Caco-2 (cell line): ENCODE measurements around the gene TCF3. TPM values are rescaled to one million over a fixed set of nuclear protein-coding genes. Genes with fewer than 3 reads are reported as not detected.

Experiments
- BruUV-seq: library from RNA; stranded (reverse); fragments of 400-500 nt; replicated peaks from 2 replicates; lab custom pipeline; 2021; lab: Mats Ljungman, UMichigan
- CTCF ChIA-PET: fragments of 300-600 bp; sonication (Branson Sonifier 250); formaldehyde crosslinking; loops from one replicate; lab custom pipeline; 2022; ENCODE audit warnings: antibody characterized with exemption; lab: Charles Lee
- POLR2A ChIA-PET: fragments of 300-600 bp; sonication (Branson Sonifier 250); formaldehyde crosslinking; loops from one replicate; lab custom pipeline; 2022; ENCODE audit warnings: antibody characterized with exemption; lab: Charles Lee
- DNase-seq, 2 experiments: peaks; one replicate each; pipeline versions ENCODE4 v3.0.0 to v3.0.0-alpha.2; 2020 to 2022
- H3K27me3 ChIP-seq: replicated peaks from 2 replicates; pipeline ENCODE4 v1.6.0; 2011; ENCODE audit warnings: low read length; ENCODE audit not compliant: control insufficient read depth, insufficient read depth
- H3K36me3 ChIP-seq: 2 replicates; pipeline ENCODE4 v1.5.1; 2011; ENCODE audit warnings: low read length; ENCODE audit not compliant: control insufficient read depth, insufficient read depth
- H3K4me1 ChIP-seq: fragments of 250-450 bp; sonication (Bioruptor Pico); 2 replicates; pipeline ENCODE4 v1.5.1; 2020; ENCODE audit warnings: mild to moderate bottlenecking
- H3K4me3 ChIP-seq: 2 replicates; pipeline ENCODE4 v1.5.1; 2011; ENCODE audit warnings: low read depth, mild to moderate bottlenecking, control low read depth, low read length
- H3K9me3 ChIP-seq: fragments of 250-450 bp; sonication (Bioruptor Pico); 2 replicates; pipeline ENCODE4 v1.5.1; 2020; ENCODE audit warnings: mild to moderate bottlenecking, moderate library complexity
- H3K27ac Mint-ChIP-seq: one replicate; pipeline ENCODE4 v1.8.0; 2022; ENCODE audit warnings: mixed read lengths; ENCODE audit not compliant: unreplicated experiment
- H3K27me3 Mint-ChIP-seq: one replicate; pipeline ENCODE4 v1.8.0; 2022; ENCODE audit warnings: mixed read lengths; ENCODE audit not compliant: insufficient read depth, unreplicated experiment
- H3K36me3 Mint-ChIP-seq: one replicate; pipeline ENCODE4 v1.8.0; 2022; ENCODE audit warnings: mild to moderate bottlenecking, mixed read lengths; ENCODE audit not compliant: insufficient read depth, unreplicated experiment
- H3K4me1 Mint-ChIP-seq: one replicate; pipeline ENCODE4 v1.8.0; 2022; ENCODE audit warnings: low read depth, mixed read lengths; ENCODE audit not compliant: unreplicated experiment
- H3K4me3 Mint-ChIP-seq: one replicate; pipeline ENCODE4 v1.8.0; 2022; ENCODE audit warnings: mild to moderate bottlenecking, moderate library complexity, mixed read lengths; ENCODE audit not compliant: unreplicated experiment
- H3K9me3 Mint-ChIP-seq: one replicate; pipeline ENCODE4 v1.8.0; 2022; ENCODE audit warnings: mixed read lengths; ENCODE audit not compliant: unreplicated experiment
- intact Hi-C: fragments of 100-400 bp; cut with micrococcal nuclease; formaldehyde crosslinking; loops from one replicate; pipeline ENCODE4 v1.10.0; 2022; ENCODE audit not compliant: unreplicated experiment
- total RNA-seq: library from RNA; stranded (reverse); gene quantifications from 2 replicates; pipeline ENCODE4 v1.2.3, GENCODE V29; 2022
- TF ChIP-seq, protein P1 (sequence below), 2 experiments: fragments of 200-600 bp in 1 of 2; IDR thresholded peaks; 1 replicate in 1 of 2; 2 replicates in 1 of 2; pipeline versions ENCODE4 v1.5.1 to v1.8.0; 2011 to 2022; ENCODE audit warnings: antibody characterized with exemption in 1 of 2, control low read depth in 1 of 2, inconsistent platforms in 1 of 2, low read depth in 1 of 2, low read length in 1 of 2, mild to moderate bottlenecking in 1 of 2, moderate library complexity in 1 of 2; ENCODE audit not compliant: insufficient read depth in 1 of 2, severe bottlenecking in 1 of 2, unreplicated experiment in 1 of 2

The TCF3 gene
- total RNA-seq, 1 experiment from 2014 or later: 147 TPM

DNA sequence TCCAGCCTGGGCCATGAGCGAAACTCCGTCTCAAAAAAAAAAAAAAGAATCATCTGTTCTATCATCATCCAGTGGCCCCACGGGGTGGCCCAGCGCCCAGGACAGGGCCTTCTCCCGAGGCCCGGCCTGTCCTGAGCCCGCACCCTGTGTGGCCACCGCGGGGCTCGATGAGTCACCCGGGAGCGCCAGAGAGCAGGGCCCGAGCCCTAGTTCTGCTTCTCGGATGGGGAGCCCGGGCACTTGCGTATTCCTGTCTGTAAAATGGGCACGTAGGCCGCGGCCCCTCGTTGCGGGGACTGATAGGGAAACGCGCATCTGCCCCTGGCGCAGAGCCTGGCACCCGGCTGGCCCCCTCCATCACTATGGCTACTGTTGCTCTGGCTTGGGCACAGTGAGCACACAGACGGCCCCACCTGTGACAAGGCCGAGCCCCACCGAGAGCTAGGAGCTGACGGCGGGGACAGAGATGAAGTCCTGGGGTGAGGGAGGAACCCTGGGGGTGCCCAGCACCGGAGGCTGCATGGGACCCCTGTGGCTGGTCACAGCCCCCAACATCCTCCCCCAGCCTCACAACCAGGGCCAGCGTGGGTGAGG is 25.9 kb downstream of the TCF3 start:
- H3K36me3 ChIP-seq: peaks cover 2% of the 10 kb centered on the region
- CTCF ChIA-PET: interaction anchor here (0.6 kb wide), 1 partner anchor 25 kb away, joined by 3 read pairs; no protein-coding TSS in a partner anchor
- no peaks in the 10 kb centered on the region for H3K4me1 ChIP-seq
- Mint-ChIP-seq H3K9me3 (no peaks in the 10 kb centered on the region), H3K27ac (no peak overlapping the region), H3K36me3 (peaks cover 31% of the 10 kb centered on the region), H3K4me3 (no peak overlapping the region), H3K27me3 (no peaks in the 10 kb centered on the region), H3K4me1 (no peaks in the 10 kb centered on the region)
- DNase-seq: no peak
- BruUV-seq: no TSS peak
- TF ChIP-seq, protein P1, sequence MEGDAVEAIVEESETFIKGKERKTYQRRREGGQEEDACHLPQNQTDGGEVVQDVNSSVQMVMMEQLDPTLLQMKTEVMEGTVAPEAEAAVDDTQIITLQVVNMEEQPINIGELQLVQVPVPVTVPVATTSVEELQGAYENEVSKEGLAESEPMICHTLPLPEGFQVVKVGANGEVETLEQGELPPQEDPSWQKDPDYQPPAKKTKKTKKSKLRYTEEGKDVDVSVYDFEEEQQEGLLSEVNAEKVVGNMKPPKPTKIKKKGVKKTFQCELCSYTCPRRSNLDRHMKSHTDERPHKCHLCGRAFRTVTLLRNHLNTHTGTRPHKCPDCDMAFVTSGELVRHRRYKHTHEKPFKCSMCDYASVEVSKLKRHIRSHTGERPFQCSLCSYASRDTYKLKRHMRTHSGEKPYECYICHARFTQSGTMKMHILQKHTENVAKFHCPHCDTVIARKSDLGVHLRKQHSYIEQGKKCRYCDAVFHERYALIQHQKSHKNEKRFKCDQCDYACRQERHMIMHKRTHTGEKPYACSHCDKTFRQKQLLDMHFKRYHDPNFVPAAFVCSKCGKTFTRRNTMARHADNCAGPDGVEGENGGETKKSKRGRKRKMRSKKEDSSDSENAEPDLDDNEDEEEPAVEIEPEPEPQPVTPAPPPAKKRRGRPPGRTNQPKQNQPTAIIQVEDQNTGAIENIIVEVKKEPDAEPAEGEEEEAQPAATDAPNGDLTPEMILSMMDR (IDR thresholded peaks at IDR 0.05; ENCODE audit: insufficient read depth in 1 of 2, low read depth in 1 of 2, low read length in 1 of 2, severe bottlenecking in 1 of 2, unreplicated experiment in 1 of 2): no peak
- POLR2A ChIA-PET: no interaction called here
- no peaks in the 10 kb centered on the region for H3K9me3 ChIP-seq
- no peak overlapping the region for H3K4me3 ChIP-seq
- intact Hi-C loops: no loop called here
- H3K27me3 ChIP-seq: no peaks in the 10 kb centered on the region

DNA sequence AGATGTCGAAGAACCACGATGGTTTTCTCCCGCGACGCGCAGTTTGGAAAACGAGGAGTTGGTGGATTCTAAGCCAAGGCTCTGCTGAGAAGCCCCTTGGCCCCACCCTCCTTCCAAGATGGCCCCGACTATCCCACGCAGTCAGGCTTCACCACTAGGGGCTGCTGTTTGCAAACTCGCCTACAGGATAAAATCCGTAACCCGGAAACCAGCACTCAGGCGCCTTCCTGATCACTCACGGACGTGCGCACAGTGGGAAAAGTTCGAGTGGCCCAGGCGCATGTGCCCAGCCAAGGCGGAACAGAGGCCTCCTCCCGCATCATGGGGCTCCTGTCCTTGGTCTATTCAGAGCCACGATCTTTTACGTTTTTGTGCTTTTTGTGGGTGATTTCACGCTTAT is 28.0 kb downstream of the TCF3 start:
- Mint-ChIP-seq H3K27ac (no peak overlapping the region), H3K4me1 (no peaks in the 10 kb centered on the region), H3K36me3 (peaks cover 42% of the 10 kb centered on the region), H3K27me3 (no peaks in the 10 kb centered on the region), H3K4me3 (no peak overlapping the region), H3K9me3 (no peaks in the 10 kb centered on the region)
- DNase-seq: peak; percentile 61 to 63
- H3K4me1 ChIP-seq: no peaks in the 10 kb centered on the region
- ChIA-PET POLR2A (no interaction called here), CTCF (no interaction called here)
- no peak overlapping the region for H3K4me3 ChIP-seq
- TF ChIP-seq, protein P1 (IDR thresholded peaks at IDR 0.05; ENCODE audit: insufficient read depth in 1 of 2, low read depth in 1 of 2, low read length in 1 of 2, severe bottlenecking in 1 of 2, unreplicated experiment in 1 of 2): peak; percentile 48 to 62
- intact Hi-C loops: no loop called here
- no peaks in the 10 kb centered on the region for H3K9me3 ChIP-seq
- no peaks in the 10 kb centered on the region for H3K27me3 ChIP-seq
- BruUV-seq: no TSS peak
- peaks cover 2% of the 10 kb centered on the region for H3K36me3 ChIP-seq

- Mint-ChIP-seq H3K27me3 (no peaks in the 10 kb centered on the region), H3K9me3 (no peaks in the 10 kb centered on the region), H3K36me3 (peaks cover 58% of the 10 kb centered on the region), H3K27ac (no peak overlapping the region), H3K4me1 (no peaks in the 10 kb centered on the region), H3K4me3 (no peak overlapping the region)
- BruUV-seq: no TSS peak
- DNase-seq: no peak
- intact Hi-C loops: no loop called here
- H3K36me3 ChIP-seq: peaks cover 2% of the 10 kb centered on the region
- no peaks in the 10 kb centered on the region for H3K9me3 ChIP-seq
- H3K4me1 ChIP-seq: no peaks in the 10 kb centered on the region
- POLR2A ChIA-PET: no interaction called here
- TF ChIP-seq, protein P1 (IDR thresholded peaks at IDR 0.05; ENCODE audit: insufficient read depth in 1 of 2, low read depth in 1 of 2, low read length in 1 of 2, severe bottlenecking in 1 of 2, unreplicated experiment in 1 of 2): no peak
- H3K4me3 ChIP-seq: no peak overlapping the region
- H3K27me3 ChIP-seq: no peaks in the 10 kb centered on the region
- CTCF ChIA-PET: no interaction called here
Observed at GRCh38 chr19:1622541-1622940, 29.9 kb downstream of the TCF3 start.
